Erythroblast (primary cell): Measurements from ENCODE around the gene JAZF1.

ENCODE experiments used
- GATA1 ChIP-seq: IDR thresholded peaks from 2 replicates; pipeline ENCODE4 v1.6.1; 2011; ENCODE audit warnings: low read depth, mild to moderate bottlenecking, control low read depth, low read length, moderate library complexity
- POLR2A ChIP-seq: IDR thresholded peaks from 2 replicates; pipeline ENCODE4 v1.6.1; 2011; ENCODE audit warnings: mild to moderate bottlenecking, low read length

DNA sequence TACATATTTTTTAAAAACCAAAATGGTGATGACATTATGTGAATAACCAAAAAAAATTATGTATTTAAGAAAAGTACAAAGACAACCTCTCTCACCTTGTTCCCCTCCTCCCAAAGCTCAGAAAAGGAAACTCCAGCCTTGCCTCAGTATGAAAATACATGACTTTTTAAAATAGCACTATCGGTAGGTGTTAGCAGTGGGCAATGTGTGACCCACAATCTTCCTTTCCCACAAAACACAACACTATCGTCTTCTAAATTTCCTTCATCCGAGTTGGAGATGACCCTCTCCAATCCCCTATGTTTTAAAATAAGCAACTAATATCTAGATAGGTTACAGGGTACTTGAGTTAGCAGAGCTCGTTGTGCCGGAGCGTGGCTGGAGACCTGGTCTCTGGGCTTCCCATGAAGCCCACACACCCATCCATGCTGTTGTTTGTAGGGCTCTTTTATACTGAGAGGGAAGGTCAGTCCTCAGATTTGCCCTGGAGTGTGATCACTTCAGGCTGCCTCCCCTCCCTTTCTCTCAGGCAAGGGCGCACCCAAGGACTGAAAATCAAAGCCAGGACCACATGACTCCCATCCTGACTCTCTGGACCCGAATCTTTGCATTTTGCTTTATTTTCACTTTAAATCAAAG lies 107.6 kb downstream of the JAZF1 start:
- TF ChIP-seq POLR2A (no peak), GATA1 (no peak)
